ENCODE data around the gene ACTRT2.

DNA sequence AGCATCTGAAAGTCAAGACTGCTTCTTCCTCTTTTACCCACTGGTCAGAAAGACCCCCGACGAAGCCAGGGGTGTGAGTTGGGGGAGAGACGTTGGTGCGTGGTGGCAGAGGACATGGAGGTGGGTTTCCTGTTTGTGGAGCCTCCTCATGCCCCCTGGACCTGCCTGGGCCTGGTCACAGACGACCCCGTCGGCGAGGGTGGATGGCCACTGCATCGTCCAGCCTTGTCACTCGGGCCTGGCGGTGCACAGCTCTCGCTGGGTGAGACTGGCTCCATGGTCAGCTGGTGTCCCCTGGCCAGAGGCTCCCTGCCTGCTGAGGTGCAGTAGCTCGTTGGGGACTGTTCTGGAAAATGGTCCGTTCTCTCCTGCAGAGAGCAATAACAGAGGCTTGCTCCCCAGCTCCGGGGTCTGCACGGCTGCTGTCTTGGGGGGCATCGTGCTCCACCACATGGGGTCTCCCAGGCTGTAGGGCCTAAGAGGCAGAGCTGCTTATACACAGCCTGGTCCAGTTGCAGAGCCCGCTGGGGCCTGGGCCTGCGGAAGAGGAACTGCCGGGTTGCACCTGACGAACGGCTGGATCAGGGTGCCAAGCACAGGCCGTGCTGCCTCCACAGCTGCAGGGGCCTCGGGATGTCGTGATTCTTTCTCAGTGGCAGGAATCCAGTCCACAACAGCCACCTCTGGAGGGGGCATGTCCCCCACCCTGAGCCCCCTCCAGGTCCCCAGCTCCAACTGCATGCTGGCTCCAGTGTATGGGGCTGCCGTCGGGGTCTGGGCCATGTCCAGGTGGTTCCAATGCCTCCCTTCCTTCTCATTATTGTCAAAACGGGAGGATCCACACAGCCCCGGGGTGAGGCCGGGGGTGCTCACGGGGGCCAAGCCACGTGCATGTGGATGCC, 18.0 kb upstream of the ACTRT2 start:
- TF ChIP-seq, protein P1, sequence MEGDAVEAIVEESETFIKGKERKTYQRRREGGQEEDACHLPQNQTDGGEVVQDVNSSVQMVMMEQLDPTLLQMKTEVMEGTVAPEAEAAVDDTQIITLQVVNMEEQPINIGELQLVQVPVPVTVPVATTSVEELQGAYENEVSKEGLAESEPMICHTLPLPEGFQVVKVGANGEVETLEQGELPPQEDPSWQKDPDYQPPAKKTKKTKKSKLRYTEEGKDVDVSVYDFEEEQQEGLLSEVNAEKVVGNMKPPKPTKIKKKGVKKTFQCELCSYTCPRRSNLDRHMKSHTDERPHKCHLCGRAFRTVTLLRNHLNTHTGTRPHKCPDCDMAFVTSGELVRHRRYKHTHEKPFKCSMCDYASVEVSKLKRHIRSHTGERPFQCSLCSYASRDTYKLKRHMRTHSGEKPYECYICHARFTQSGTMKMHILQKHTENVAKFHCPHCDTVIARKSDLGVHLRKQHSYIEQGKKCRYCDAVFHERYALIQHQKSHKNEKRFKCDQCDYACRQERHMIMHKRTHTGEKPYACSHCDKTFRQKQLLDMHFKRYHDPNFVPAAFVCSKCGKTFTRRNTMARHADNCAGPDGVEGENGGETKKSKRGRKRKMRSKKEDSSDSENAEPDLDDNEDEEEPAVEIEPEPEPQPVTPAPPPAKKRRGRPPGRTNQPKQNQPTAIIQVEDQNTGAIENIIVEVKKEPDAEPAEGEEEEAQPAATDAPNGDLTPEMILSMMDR (IDR thresholded peaks at IDR 0.05; ENCODE audit: low read length) = no peak
- no peak for TF ChIP-seq EZH2phosphoT487 (IDR thresholded peaks at IDR 0.05; ENCODE audit: low read length)
